IPS-15b (cell line): Measurements from ENCODE around the gene DDX51.

Experiments
- H3K27me3 ChIP-seq: one replicate; pipeline ENCODE4 v1.6.1; 2013; ENCODE audit warnings: low read length; ENCODE audit not compliant: control insufficient read depth, insufficient read depth
- H3K36me3 ChIP-seq: one replicate; pipeline ENCODE4 v1.6.1; 2013; ENCODE audit warnings: low read length; ENCODE audit not compliant: control insufficient read depth, insufficient read depth
- H3K4me1 ChIP-seq: one replicate; pipeline ENCODE4 v1.6.1; 2013; ENCODE audit warnings: mild to moderate bottlenecking, low read length; ENCODE audit not compliant: control insufficient read depth, insufficient read depth
- H3K4me3 ChIP-seq: one replicate; pipeline ENCODE4 v1.5.1; 2013; ENCODE audit warnings: low read depth, low read length
- H3K9ac ChIP-seq: one replicate; pipeline ENCODE4 v1.6.1; 2013; ENCODE audit warnings: low read depth, mild to moderate bottlenecking, low read length
- H3K9me3 ChIP-seq: one replicate; pipeline ENCODE4 v1.6.1; 2013; ENCODE audit warnings: mild to moderate bottlenecking, low read length; ENCODE audit not compliant: control insufficient read depth, insufficient read depth

The DDX51 gene

GRCh38 chr12:132169376-132169775 lies 25.3 kb upstream of the DDX51 start:
- Histone ChIP-seq H3K27me3 (no peaks in the 10 kb centered on the region), H3K9ac (no peak overlapping the region), H3K36me3 (no peaks in the 10 kb centered on the region), H3K4me3 (no peak overlapping the region), H3K4me1 (no peaks in the 10 kb centered on the region), H3K9me3 (no peaks in the 10 kb centered on the region)

DNA sequence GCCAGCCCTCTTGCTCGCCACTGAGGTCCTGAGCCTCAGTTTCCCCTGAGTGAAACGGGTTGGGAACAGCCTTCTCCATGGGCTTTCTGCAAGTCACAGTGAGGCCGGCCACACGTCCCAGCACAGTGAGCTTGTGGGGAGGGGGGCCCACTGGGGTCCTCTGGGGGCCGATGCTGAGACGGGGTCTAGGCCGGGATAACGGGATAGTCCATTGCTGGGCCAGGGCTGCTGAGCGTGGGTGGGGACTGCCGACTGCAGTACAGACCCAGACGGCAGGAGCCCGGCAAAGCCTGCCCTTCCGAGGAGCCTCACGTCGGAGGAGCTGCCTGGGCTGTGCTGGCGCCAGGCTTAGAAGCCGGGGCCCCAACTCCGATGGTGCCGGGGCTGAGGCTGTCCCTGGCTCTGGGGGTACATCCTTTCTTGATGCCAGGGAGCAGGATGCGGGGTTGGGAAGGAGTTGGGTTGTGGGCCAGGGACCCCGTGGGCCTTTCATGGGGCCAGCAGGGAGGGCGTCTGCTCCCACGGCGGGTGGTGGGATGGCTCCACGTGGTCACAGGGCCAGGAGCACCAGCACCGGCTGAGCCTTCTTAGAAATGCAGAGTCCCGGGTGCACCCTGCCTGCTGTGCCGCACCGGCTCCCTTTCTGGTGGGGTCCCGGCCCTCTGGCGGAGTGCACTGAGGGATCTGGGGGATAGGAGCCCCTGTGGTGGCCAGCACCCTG lies 24.4 kb upstream of the DDX51 start:
- no peaks in the 10 kb centered on the region for H3K9me3 ChIP-seq
- no peaks in the 10 kb centered on the region for H3K36me3 ChIP-seq
- no peak overlapping the region for H3K9ac ChIP-seq
- no peaks in the 10 kb centered on the region for H3K27me3 ChIP-seq
- H3K4me3 ChIP-seq = no peak overlapping the region
- H3K4me1 ChIP-seq = no peaks in the 10 kb centered on the region

GRCh38 chr12:132167611-132168310 lies 23.6 kb upstream of the DDX51 start:
- no peaks in the 10 kb centered on the region for H3K27me3 ChIP-seq
- H3K4me1 ChIP-seq = no peaks in the 10 kb centered on the region
- H3K9me3 ChIP-seq = no peaks in the 10 kb centered on the region
- H3K4me3 ChIP-seq = no peak overlapping the region
- no peak overlapping the region for H3K9ac ChIP-seq
- no peaks in the 10 kb centered on the region for H3K36me3 ChIP-seq

DNA sequence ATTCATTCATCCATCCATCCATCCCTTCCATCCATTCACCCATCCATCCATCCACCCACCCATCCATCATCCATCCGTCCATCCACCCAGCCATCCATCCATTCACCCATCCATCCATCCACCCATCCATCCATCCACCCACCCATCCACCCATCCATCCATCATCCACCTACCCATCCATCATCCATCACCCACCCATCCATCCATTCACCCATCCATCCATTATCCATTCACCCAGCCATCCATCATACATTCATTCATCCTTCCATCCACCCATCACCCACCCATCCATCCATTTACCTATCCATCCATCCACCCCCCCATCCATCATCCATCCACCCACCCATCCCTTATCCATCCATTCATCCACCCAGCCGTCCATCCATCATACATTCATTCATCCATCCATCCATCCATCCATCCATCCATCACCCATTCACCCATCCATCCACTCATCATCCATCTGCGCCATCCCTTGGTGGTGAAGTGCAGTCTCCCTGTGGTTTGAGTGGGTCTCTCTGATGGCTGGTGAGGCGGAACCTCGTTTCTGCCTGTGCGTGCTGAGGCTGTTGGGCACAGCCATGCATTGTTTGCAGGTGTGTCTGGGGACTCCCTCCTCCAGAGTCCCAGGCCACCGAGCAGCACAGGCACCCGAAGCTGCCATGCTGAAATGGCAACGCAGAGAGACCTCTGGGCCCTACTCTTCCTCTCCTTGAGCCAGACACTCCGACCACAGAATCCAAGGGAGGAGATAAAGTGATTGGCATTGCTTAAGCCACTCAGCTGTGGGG lies 22.9 kb upstream of the DDX51 start:
- Histone ChIP-seq H3K9me3 (no peaks in the 10 kb centered on the region), H3K4me3 (no peak overlapping the region), H3K36me3 (no peaks in the 10 kb centered on the region), H3K4me1 (no peaks in the 10 kb centered on the region), H3K27me3 (no peaks in the 10 kb centered on the region), H3K9ac (no peak overlapping the region)

DNA sequence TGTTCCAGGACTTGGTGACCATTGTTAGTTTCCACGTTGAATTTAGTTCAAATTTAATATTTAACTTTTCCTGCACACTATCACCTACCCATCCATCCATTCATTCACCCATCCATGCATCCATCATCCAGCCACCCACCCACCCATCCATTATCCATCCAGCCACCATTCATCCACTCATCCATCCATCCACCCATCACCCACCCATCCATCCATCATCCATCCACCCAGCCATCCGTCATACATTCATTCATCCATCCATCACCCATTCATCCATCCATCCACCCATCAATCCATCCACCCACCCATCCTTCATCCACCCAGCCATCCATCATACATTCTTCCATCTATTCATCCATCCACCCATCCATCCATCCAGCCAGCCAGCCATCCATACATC lies 22.0 kb upstream of the DDX51 start:
- Histone ChIP-seq H3K36me3 (no peaks in the 10 kb centered on the region), H3K9me3 (no peaks in the 10 kb centered on the region), H3K9ac (no peak overlapping the region), H3K4me3 (no peak overlapping the region), H3K4me1 (no peaks in the 10 kb centered on the region), H3K27me3 (no peaks in the 10 kb centered on the region)

DNA sequence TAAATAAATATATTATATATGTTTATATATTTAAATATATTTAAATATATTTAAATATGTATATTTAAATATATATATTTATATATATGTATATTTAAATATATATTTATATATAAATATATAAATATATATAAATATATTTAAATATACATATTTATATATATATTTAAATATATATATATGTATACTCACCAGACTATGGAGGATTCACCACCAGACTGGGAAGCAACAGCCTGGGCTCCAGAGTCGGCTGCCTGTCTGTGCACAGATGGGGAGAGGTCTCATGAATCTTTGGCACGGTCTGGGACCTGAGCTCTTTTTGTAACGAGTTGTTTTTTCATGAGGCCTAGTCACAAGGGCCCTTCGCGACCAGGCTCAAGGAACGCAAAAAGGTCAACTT lies 21.5 kb upstream of the DDX51 start:
- no peaks in the 10 kb centered on the region for H3K36me3 ChIP-seq
- H3K27me3 ChIP-seq = no peaks in the 10 kb centered on the region
- H3K4me3 ChIP-seq = no peak overlapping the region
- no peaks in the 10 kb centered on the region for H3K9me3 ChIP-seq
- no peaks in the 10 kb centered on the region for H3K4me1 ChIP-seq
- no peak overlapping the region for H3K9ac ChIP-seq

- no peaks in the 10 kb centered on the region for H3K27me3 ChIP-seq
- no peaks in the 10 kb centered on the region for H3K36me3 ChIP-seq
- no peaks in the 10 kb centered on the region for H3K9me3 ChIP-seq
- H3K4me3 ChIP-seq = no peak overlapping the region
- H3K9ac ChIP-seq = no peak overlapping the region
- no peaks in the 10 kb centered on the region for H3K4me1 ChIP-seq
Observed at GRCh38 chr12:132164426-132164825, 20.3 kb upstream of the DDX51 start.

- Histone ChIP-seq H3K9ac (no peak overlapping the region), H3K36me3 (no peaks in the 10 kb centered on the region), H3K4me1 (no peaks in the 10 kb centered on the region), H3K4me3 (no peak overlapping the region), H3K27me3 (no peaks in the 10 kb centered on the region), H3K9me3 (no peaks in the 10 kb centered on the region)
Observed at GRCh38 chr12:132163911-132164288, 19.8 kb upstream of the DDX51 start.

GRCh38 chr12:132163041-132163910 lies 19.2 kb upstream of the DDX51 start:
- H3K4me3 ChIP-seq = no peak overlapping the region
- no peaks in the 10 kb centered on the region for H3K9me3 ChIP-seq
- H3K36me3 ChIP-seq = peaks cover under 1% of the 10 kb centered on the region
- no peak overlapping the region for H3K9ac ChIP-seq
- H3K4me1 ChIP-seq = no peaks in the 10 kb centered on the region
- no peaks in the 10 kb centered on the region for H3K27me3 ChIP-seq

GRCh38 chr12:132162508-132163031 lies 18.5 kb upstream of the DDX51 start:
- H3K4me1 ChIP-seq = no peaks in the 10 kb centered on the region
- no peaks in the 10 kb centered on the region for H3K9me3 ChIP-seq
- H3K9ac ChIP-seq = no peak overlapping the region
- no peaks in the 10 kb centered on the region for H3K27me3 ChIP-seq
- H3K36me3 ChIP-seq = peaks cover 6% of the 10 kb centered on the region
- H3K4me3 ChIP-seq = no peak overlapping the region
